Measurements from ENCODE around the gene ANKRD44.

The ANKRD44 gene

GRCh38 chr2:196989496-196989895 lies 321.1 kb downstream of the ANKRD44 start:
- in situ Hi-C loops (cut with HindIII; ENCODE audit: low sequenced_read_pairs): no loop called here
- no peak overlapping the region for H3K4me3 ChIP-seq (ENCODE audit: low read depth, low read length)
- DNase-seq (ENCODE audit: low read depth, low spot score): no peak
- TF ChIP-seq CTCF (IDR thresholded peaks at IDR 0.05; ENCODE audit: low read depth, low read length): no peak

- in situ Hi-C loops (cut with HindIII; ENCODE audit: low sequenced_read_pairs): no loop called here
Measured at GRCh38 chr2:196988639-196989038, 321.9 kb downstream of the ANKRD44 start.

GRCh38 chr2:196987649-196988364 lies 322.8 kb downstream of the ANKRD44 start:
- no peak for TF ChIP-seq CTCF (IDR thresholded peaks at IDR 0.05; ENCODE audit: low read depth, low read length)
- peak overlapping the region; percentile 9 for H3K4me3 ChIP-seq (ENCODE audit: low read depth, low read length)
- in situ Hi-C loops (cut with HindIII; ENCODE audit: low sequenced_read_pairs): no loop called here
- DNase-seq (ENCODE audit: low read depth, low spot score): peak; percentile 98

More at GRCh38 chr2:196988639-196989038, 321.9 kb downstream of the ANKRD44 start:
- DNase-seq (ENCODE audit: low read depth, low spot score): peak; percentile 23
- TF ChIP-seq CTCF (IDR thresholded peaks at IDR 0.05; ENCODE audit: low read depth, low read length): no peak
- H3K4me3 ChIP-seq (ENCODE audit: low read depth, low read length): no peak overlapping the region

- in situ Hi-C loops (cut with HindIII; ENCODE audit: low sequenced_read_pairs): no loop called here
- no peak overlapping the region for H3K4me3 ChIP-seq (ENCODE audit: low read depth, low read length)
- no peak for TF ChIP-seq CTCF (IDR thresholded peaks at IDR 0.05; ENCODE audit: low read depth, low read length)
- DNase-seq (ENCODE audit: low read depth, low spot score): no peak
Measured at GRCh38 chr2:196987298-196987648, 323.3 kb downstream of the ANKRD44 start.

GRCh38 chr2:196985511-196986183 lies 324.9 kb downstream of the ANKRD44 start:
- H3K4me3 ChIP-seq (ENCODE audit: low read depth, low read length): no peak overlapping the region
- no peak for TF ChIP-seq CTCF (IDR thresholded peaks at IDR 0.05; ENCODE audit: low read depth, low read length)
- in situ Hi-C loops (cut with HindIII; ENCODE audit: low sequenced_read_pairs): no loop called here
- no peak for DNase-seq (ENCODE audit: low read depth, low spot score)

GRCh38 chr2:196984903-196985302 lies 325.7 kb downstream of the ANKRD44 start:
- no peak for DNase-seq (ENCODE audit: low read depth, low spot score)
- in situ Hi-C loops (cut with HindIII; ENCODE audit: low sequenced_read_pairs): no loop called here
- TF ChIP-seq CTCF (IDR thresholded peaks at IDR 0.05; ENCODE audit: low read depth, low read length): no peak
- no peak overlapping the region for H3K4me3 ChIP-seq (ENCODE audit: low read depth, low read length)
